Epithelial cell of proximal tubule (primary cell): Measurements from ENCODE around the gene OR2L13. TPM values are rescaled to one million over a fixed set of nuclear protein-coding genes. Genes with fewer than 3 reads are reported as not detected.
"Not testable (repeated sequence)": the region's sequence is repeated elsewhere in the genome, so short reads cannot be mapped to it uniquely, and the experiment has no call there.

ENCODE experiments used
- DNase-seq: peaks from one replicate; pipeline ENCODE4 v3.0.0-alpha.2; 2011; ENCODE audit warnings: low read depth
- H3K4me3 ChIP-seq: 2 replicates; pipeline ENCODE4 v1.5.1; 2011; ENCODE audit warnings: low read depth, mild to moderate bottlenecking, low read length
- total RNA-seq: library from RNA; depleted of rRNA; stranded (reverse); fragments of >200 nt; gene quantifications from 2 replicates; pipeline ENCODE4 v1.2.3, GENCODE V29; 2015
- TF ChIP-seq, protein P1 (sequence below): conservative IDR thresholded peaks from 2 replicates; pipeline ENCODE4 v1.5.1; 2012; ENCODE audit warnings: low read depth, mild to moderate bottlenecking, low read length

The OR2L13 gene
- total RNA-seq, 1 donor from 2014 or later = not detected

DNA sequence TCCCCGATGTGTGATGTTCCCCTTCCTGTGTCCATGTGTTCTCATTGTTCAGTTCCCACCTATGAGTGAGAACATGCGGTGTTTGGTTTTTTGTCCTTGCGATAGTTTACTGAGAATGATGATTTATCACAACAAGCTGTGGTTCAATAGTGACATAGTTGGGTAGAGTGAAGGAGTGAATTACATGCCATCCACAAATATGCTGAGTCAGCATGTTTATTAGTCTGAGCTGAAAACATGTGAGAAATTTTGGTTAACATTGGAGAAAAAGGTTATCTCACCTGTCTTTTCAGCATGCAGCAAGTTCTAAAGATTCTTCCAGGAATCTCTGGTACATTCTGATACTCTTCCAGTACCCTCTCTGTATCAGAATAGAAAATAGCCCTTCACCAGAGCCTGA, 29.4 kb upstream of the OR2L13 start:
- DNase-seq = no peak
- TF ChIP-seq, protein P1, sequence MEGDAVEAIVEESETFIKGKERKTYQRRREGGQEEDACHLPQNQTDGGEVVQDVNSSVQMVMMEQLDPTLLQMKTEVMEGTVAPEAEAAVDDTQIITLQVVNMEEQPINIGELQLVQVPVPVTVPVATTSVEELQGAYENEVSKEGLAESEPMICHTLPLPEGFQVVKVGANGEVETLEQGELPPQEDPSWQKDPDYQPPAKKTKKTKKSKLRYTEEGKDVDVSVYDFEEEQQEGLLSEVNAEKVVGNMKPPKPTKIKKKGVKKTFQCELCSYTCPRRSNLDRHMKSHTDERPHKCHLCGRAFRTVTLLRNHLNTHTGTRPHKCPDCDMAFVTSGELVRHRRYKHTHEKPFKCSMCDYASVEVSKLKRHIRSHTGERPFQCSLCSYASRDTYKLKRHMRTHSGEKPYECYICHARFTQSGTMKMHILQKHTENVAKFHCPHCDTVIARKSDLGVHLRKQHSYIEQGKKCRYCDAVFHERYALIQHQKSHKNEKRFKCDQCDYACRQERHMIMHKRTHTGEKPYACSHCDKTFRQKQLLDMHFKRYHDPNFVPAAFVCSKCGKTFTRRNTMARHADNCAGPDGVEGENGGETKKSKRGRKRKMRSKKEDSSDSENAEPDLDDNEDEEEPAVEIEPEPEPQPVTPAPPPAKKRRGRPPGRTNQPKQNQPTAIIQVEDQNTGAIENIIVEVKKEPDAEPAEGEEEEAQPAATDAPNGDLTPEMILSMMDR = no peak
- no peak overlapping the region for H3K4me3 ChIP-seq

GRCh38 chr1:248083864-248084263, 11.1 kb upstream of the OR2L13 start:
- not testable (repeated sequence) for DNase-seq, H3K4me3 ChIP-seq

DNA sequence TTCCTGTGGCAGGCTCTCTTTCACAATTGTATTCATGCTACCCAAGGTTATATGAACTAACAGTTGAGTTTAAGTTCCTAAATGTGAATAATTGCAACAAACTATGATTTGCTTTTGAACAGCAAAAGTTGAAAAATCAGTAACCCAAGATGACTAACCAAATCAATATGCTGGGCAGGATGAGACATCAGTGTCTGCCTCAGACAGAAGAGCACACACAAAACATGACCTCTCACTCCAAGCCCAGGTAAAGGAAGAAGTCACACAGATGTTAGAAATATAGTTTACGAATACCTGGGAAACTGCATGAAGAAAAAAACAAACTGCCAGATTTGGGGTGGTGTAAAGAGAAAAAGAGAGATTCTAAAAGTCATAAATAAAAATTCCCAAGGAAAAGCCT, 3.5 kb downstream of the OR2L13 start:
- TF ChIP-seq, protein P1 = no peak
- H3K4me3 ChIP-seq = no peak overlapping the region
- DNase-seq = no peak

- H3K4me3 ChIP-seq = no peak overlapping the region
- TF ChIP-seq, protein P1 = no peak
- no peak for DNase-seq
Measured at GRCh38 chr1:248102847-248103246, 7.9 kb downstream of the OR2L13 start.

DNA sequence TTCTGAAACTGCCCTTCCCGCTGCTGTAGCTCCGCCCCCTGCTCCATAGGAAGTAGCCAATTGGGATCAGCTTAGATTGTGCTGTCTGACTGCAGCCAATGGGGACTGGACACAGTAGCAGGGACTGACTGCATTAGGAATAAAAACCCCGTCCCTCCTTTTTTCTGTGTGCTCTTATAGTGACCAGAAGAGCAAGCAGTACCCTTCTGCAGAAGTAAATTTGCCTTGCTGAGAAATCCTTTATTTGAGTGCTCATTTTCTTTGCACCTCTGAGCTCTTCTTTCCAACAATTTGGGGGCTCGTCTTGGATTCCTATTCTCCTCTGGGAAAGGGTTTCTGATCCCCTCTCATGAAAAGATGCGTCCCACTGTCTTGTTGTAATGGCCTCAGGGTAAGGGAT, 16.2 kb downstream of the OR2L13 start:
- H3K4me3 ChIP-seq = no peak overlapping the region
- DNase-seq = no peak
- TF ChIP-seq, protein P1 = no peak

DNA sequence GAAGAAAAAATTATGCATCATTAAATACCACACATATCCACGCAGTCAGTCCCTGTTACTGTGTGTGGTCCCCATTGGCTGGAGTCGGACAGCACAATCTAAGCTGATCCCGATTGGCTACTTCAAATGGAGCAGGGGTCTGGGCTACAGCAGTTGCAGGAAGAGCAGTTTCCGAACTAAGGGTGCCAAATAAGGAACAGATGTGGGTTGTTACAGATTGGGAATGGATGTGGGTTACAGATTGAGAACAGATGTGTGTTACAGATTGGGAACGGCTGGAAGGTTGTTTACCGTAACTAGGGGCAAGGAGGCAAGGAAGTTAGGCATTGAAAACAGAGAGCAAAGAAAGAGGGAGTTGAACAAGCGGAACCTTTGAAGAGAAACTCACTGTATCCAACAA, 19.9 kb downstream of the OR2L13 start:
- TF ChIP-seq, protein P1 = no peak
- no peak for DNase-seq

DNA sequence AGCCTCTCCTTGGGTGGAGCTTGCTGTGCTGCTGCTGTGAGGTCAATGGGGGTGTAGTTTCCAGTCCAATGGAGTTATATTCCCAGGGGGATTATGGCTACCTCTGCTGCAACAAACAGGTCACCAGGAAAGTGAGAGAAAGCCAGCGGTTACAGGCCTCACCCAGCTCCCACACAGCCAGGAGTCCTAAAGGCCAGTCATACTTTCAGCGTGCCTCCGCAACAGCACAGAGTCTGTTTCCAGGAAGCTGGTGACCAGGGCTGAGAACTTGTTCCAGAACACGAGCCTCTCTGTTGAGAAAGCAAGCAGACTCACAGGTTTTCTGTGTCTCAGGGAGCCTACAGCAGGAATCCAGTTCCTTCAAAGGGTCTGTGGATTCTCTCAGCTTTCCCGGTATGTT, 32.7 kb downstream of the OR2L13 start:
- TF ChIP-seq, protein P1 = no peak
- no peak overlapping the region for H3K4me3 ChIP-seq
- DNase-seq = no peak

More for the DNA sequence above, 19.9 kb downstream of the OR2L13 start:
- no peak overlapping the region for H3K4me3 ChIP-seq

DNA sequence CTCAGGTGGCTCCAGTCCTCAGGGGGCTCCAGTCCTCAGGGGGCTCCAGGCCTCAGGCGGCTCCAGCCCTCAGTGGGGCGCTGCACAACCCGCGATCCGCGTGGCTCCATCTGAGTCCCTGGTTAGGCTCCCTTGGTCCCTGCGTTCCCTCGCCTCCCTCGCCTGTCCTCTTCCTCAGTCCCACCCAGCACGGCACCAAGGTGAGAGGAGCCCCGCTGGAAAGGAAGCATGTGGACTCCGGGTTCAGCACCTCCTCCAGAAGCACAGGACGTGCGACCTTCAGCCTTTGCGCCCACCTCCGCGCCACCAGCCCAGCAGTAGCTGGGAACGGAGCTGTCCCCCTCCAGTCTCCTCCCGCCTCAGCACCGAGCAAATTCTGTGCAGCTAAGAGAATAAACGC, 41.8 kb downstream of the OR2L13 start:
- H3K4me3 ChIP-seq = no peak overlapping the region
- TF ChIP-seq, protein P1 = no peak
- no peak for DNase-seq
